Endometrial microvascular endothelial cells (primary cell): ENCODE data around the gene DPEP2. TPM values are rescaled to one million over a fixed set of nuclear protein-coding genes. Genes with fewer than 3 reads are reported as not detected.
"Not testable (repeated sequence)": the region's sequence is repeated elsewhere in the genome, so short reads cannot be mapped to it uniquely, and the experiment has no call there.

Source experiments
- in situ Hi-C: cut with HindIII; loops from 2 replicates; pipeline ENCODE4 v1.10.0; 2017; ENCODE audit warnings: low sequenced_read_pairs, low pct_unique_long_range_greater_than_20kb; ENCODE audit errors: inconsistent ontology term
- total RNA-seq: library from RNA; depleted of rRNA; stranded (reverse); fragments of >200 nt; gene quantifications from one replicate; pipeline ENCODE4 v1.2.3, GENCODE V29; 2015; ENCODE audit errors: inconsistent ontology term

The DPEP2 gene, protein sequence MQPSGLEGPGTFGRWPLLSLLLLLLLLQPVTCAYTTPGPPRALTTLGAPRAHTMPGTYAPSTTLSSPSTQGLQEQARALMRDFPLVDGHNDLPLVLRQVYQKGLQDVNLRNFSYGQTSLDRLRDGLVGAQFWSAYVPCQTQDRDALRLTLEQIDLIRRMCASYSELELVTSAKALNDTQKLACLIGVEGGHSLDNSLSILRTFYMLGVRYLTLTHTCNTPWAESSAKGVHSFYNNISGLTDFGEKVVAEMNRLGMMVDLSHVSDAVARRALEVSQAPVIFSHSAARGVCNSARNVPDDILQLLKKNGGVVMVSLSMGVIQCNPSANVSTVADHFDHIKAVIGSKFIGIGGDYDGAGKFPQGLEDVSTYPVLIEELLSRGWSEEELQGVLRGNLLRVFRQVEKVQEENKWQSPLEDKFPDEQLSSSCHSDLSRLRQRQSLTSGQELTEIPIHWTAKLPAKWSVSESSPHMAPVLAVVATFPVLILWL
- total RNA-seq: not detected

GRCh38 chr16:67998779-67999688 lies at the start of gene DPEP2:
Gene DPEP2, minus strand, starts transcription at chr16:67999484. Its CDS starts 6,272 bp downstream, at chr16:67993212.
- in situ Hi-C loops: not testable (repeated sequence)

DNA sequence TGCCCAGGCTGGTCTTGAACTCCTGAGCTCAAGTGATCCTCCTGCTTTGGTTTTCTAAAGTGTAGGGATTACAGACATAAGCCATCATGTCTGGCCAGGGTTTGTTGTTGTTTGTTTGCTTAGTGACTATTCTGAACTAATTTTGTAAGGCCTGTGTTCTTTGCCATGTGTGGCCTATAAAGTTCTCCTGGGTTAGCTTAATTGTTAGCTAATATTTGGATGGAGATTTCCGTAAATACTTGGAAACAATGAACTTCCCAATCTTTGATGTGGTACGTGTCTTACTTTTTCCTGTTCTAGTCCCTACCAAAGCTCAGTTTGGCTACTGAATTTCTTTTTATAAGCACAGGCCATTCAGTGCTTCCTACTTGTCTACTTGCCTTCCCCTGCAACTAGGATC lies 48.7 kb upstream of the DPEP2 start:
- in situ Hi-C loops: no loop called here

DNA sequence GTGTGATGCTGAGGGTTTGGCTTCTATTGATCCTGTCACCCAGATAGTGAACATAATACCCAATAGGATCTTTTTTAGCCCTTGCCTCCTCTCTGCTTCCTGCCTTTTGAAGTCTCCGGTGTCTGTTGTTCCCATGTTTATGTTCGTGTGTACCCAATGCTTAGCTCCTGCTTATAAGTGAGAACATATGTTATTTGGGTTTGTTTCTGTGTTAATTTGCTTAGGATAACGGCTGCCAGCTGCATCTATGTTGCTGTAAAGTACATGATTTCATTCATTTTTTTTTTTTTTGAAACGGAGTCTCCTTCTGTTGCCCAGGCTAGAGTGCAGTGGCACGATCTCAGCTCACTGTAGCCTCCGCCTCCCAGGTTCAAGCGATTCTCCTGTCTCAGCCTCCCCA lies 46.8 kb upstream of the DPEP2 start:
- in situ Hi-C loops: no loop called here

DNA sequence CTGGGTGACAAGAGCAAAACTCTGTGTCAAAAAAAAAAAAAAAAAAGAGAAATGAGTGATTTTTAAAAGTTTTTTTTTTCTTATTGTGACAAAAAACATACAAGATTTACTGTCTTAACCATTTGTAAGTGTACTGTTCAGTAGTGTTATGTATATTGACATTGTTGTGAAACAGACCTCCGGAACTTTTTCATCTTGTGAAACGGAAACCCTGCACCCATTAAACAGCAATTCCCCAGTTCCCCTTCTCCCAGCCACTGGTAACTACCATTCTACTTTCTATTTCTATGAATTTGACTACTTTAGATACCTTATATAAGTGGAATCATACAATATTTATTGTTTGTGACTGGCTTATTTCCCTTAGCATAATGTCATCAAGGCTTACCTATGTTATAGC lies 42.5 kb upstream of the DPEP2 start:
- in situ Hi-C loops: no loop called here

- in situ Hi-C loops: no loop called here
Observed at GRCh38 chr16:68040506-68041288, 41.4 kb upstream of the DPEP2 start.

GRCh38 chr16:68037841-68038597 lies 38.7 kb upstream of the DPEP2 start:
- in situ Hi-C loops: no loop called here

GRCh38 chr16:68035227-68035626 lies 35.9 kb upstream of the DPEP2 start:
- in situ Hi-C loops: no loop called here

- in situ Hi-C loops: no loop called here
Observed at GRCh38 chr16:68033101-68033500, 33.8 kb upstream of the DPEP2 start.

DNA sequence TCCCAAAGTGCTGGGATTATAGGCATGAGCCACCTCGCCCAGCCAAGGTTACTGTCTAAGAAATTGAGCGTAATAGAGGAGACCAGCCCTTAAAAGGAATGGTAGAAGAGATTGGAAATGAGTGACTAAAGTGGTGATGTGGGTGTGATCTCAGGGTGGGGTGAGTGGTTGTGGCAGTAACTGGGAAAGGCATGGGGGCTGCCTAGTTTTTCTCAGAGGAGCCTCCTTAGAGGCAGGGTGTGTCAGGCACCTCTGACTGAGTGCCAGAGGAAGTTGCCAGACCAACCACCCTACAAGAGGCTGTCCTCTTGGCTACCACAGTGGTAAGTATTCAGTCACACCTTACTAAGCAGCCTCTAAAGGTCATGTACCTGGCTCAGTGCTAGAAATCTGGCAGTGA lies 32.7 kb upstream of the DPEP2 start:
- in situ Hi-C loops: no loop called here

- in situ Hi-C loops: not testable (repeated sequence)
Observed at GRCh38 chr16:68030108-68030507, 30.8 kb upstream of the DPEP2 start.

DNA sequence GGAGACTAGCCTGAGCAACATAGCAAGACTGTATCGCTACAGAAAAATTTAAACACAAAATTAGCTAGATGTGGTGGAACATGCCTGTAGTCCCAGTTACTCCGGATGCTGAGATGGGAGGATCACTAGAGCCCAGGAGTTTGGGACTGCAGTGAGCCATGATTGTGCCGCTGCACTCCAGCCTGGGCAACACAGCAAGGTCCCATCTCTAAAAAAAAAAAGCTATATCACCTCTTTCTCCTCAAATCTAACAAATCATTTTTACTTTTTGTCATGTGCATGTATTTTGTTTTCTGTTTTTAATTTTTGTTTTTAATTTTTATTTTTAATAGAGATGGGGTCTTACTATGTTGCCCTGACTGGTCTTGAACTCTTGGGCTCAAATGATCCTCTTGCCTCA lies 29.7 kb upstream of the DPEP2 start:
- in situ Hi-C loops: no loop called here

DNA sequence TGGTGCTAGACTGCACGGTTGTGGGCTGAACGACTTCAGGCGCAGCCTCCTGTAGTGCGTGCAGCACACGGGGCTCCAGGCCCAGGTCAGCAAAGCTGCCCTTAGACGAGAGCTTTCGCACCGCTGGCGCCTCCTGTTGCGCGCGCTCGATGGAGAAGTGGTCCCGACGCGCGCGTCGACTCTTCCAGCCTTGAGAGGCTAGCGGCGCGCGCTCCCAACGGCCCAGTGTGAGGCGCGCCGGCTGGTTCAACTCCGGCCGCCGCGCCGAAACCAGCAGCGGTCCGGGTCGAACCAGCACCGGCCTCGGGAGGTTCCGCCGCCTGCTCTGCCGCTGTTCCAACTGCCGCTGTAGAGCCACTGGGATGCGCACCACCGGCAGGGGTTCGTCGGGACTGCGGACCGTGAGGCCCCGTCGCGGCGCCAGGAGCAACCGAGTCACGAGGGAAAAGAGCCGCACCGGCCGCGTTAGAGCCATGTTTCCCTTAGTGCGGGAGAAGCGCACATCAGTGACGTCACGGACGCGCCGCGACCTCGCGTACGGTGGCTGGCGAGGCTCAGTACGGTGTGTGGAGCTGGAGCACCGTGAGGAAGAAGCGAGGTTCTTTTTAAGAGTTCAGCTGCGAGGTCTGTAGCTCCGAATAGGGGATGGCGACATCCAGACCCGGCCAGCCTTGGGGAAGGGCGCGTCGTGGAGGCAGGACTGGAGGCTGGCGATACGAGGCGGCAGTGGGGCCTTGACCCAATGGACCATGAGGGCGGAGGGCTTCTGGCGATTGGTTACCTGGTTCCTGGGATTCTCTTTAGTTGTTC lies 23.6 kb upstream of the DPEP2 start, which contains the start of the genes DDX28 and DUS2:
Gene DDX28, minus strand, starts transcription at position 505 of the 810 bp plus-strand sequence. Its CDS starts 30 bp downstream, at position 475.
Gene DUS2, plus strand, starts transcription at position 557 of the 810 bp plus-strand sequence. CDS start 14,740 bp downstream, outside the sequence.
- in situ Hi-C loops: loop anchor here (25.0 kb wide), 1 partner anchor 136 kb away; the partner anchor contains the start of genes NRN1L and PSKH1

- in situ Hi-C loops: loop anchor here (25.0 kb wide), 1 partner anchor 135 kb away; the partner anchor contains the start of genes NRN1L and PSKH1
Observed at GRCh38 chr16:68022278-68022727, 23.0 kb upstream of the DPEP2 start.

DNA sequence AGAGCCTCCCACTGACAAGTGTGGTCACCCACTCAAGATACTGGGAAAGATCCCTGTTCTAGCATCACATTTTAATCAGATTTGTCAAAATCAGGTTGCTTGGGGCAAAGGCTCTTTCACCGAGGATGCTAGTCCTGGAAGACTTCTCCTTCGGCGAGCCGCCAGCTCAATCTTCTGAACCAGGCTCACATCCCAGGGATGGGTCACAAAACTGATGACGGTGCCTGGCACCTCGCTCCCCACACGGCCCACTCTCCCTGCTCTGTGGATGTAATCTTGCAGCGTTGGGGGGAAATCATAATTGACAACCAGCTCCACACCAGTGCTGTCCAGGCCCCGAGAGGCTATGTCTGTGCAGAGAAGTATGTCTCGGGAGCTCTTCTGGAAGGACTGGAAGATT lies 22.2 kb upstream of the DPEP2 start:
- in situ Hi-C loops: loop anchor here (25.0 kb wide), 1 partner anchor 134 kb away; the partner anchor contains the start of genes NRN1L and PSKH1

DNA sequence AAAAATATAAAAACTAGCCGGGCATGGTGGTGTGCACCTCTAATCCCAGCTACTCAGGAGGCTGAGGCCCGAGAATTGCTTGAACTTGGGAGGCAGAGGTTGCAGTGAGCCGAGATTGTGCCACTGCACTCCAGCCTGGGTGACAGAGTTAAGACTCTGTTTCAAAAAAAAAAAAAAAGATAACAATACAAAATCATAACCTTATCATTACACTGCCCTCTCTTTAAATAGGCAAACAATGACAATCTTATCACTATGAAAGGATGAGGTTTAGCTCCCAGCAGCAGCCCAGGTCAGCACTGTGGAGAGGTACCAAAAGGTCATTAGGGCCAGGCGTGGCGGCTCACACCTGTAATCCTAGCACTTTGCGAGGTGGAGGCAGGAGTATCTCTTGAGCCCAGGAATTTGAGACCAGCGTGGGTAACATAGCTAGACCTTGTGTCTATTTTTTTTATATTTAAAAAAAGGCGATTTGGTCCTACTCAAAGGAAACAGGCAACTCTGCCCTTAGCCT lies 19.9 kb upstream of the DPEP2 start:
- in situ Hi-C loops: loop anchor here (25.0 kb wide), 1 partner anchor 132 kb away; the partner anchor contains the start of genes NRN1L and PSKH1

GRCh38 chr16:68015681-68016080 lies 16.4 kb upstream of the DPEP2 start, which contains the start of gene DPEP2NB:
Gene DPEP2NB, minus strand, starts transcription at chr16:68015911. Its CDS starts 141 bp downstream, at chr16:68015770.
- in situ Hi-C loops: loop anchor here (25.0 kb wide), 1 partner anchor 128 kb away; the partner anchor contains the start of genes NRN1L and PSKH1
